DOHH2 (cell line): ENCODE results near the gene NAA38.

ENCODE experiments used
- H3F3A ChIP-seq: fragments of 200-600 bp; sonication (generic), shearing (Covaris generic); 2 replicates; pipeline ENCODE4 v1.6.0; 2016; ENCODE audit warnings: antibody characterized with exemption, mild to moderate bottlenecking; ENCODE audit not compliant: control insufficient read depth, insufficient read depth
- H3K27ac ChIP-seq: fragments of 200-600 bp; sonication (generic); 2 replicates; pipeline ENCODE4 v1.5.1; 2014; ENCODE audit warnings: low read depth, mild to moderate bottlenecking, low read length, moderate library complexity
- H3K27me3 ChIP-seq: fragments of 200-600 bp; sonication (generic); 2 replicates; pipeline ENCODE4 v1.6.1; 2014; ENCODE audit warnings: mild to moderate bottlenecking, low read length, mixed read lengths; ENCODE audit not compliant: control insufficient read depth
- H3K36me3 ChIP-seq: fragments of 200-600 bp; sonication (generic); 2 replicates; pipeline ENCODE4 v1.6.1; 2014; ENCODE audit warnings: mild to moderate bottlenecking, low read length, moderate library complexity, mixed read lengths; ENCODE audit not compliant: control insufficient read depth
- H3K4me1 ChIP-seq: fragments of 200-600 bp; sonication (generic); 2 replicates; pipeline ENCODE4 v1.6.1; 2014; ENCODE audit warnings: mild to moderate bottlenecking, low read length, mixed read lengths; ENCODE audit not compliant: control insufficient read depth
- H3K4me2 ChIP-seq: fragments of 200-600 bp; sonication (generic); 2 replicates; pipeline ENCODE4 v1.6.0; 2014; ENCODE audit warnings: mild to moderate bottlenecking, low read length, moderate library complexity
- H3K4me3 ChIP-seq: fragments of 200-600 bp; sonication (generic); 2 replicates; pipeline ENCODE4 v1.5.1; 2014; ENCODE audit warnings: mild to moderate bottlenecking, low read length, mixed read lengths
- H3K79me2 ChIP-seq: fragments of 200-600 bp; sonication (generic); 2 replicates; pipeline ENCODE4 v1.6.1; 2014; ENCODE audit warnings: mild to moderate bottlenecking, low read length, mixed read lengths; ENCODE audit not compliant: control insufficient read depth
- H3K9me2 ChIP-seq: fragments of 200-600 bp; sonication (generic); replicated peaks from 2 replicates; pipeline ENCODE4 v1.6.1; 2014; ENCODE audit warnings: mild to moderate bottlenecking, low read length, mixed read lengths; ENCODE audit not compliant: control insufficient read depth
- H3K9me3 ChIP-seq: fragments of 200-600 bp; sonication (generic); 2 replicates; pipeline ENCODE4 v1.6.1; 2014; ENCODE audit warnings: antibody characterized with exemption, low read length, mixed read lengths; ENCODE audit not compliant: control insufficient read depth, insufficient read depth
- H4K20me1 ChIP-seq: fragments of 200-600 bp; sonication (generic); 2 replicates; pipeline ENCODE4 v1.6.0; 2014; ENCODE audit warnings: low read depth, mild to moderate bottlenecking, antibody characterized with exemption, low read length, moderate library complexity; ENCODE audit not compliant: control insufficient read depth, insufficient read depth
- EZH2phosphoT487 ChIP-seq: fragments of 200-600 bp; sonication (generic); IDR thresholded peaks from 2 replicates; pipeline ENCODE4 v1.6.1; 2017; ENCODE audit warnings: borderline replicate concordance, mild to moderate bottlenecking, antibody characterized with exemption, low read length, moderate library complexity, mixed read lengths
- TF ChIP-seq, protein P1 (sequence below): fragments of 200-600 bp; sonication (generic); IDR thresholded peaks from one replicate; pipeline ENCODE4 v1.5.1; 2014; ENCODE audit warnings: antibody characterized with exemption, mild to moderate bottlenecking, low read depth, low read length; ENCODE audit not compliant: poor library complexity, severe bottlenecking

The NAA38 gene

DNA sequence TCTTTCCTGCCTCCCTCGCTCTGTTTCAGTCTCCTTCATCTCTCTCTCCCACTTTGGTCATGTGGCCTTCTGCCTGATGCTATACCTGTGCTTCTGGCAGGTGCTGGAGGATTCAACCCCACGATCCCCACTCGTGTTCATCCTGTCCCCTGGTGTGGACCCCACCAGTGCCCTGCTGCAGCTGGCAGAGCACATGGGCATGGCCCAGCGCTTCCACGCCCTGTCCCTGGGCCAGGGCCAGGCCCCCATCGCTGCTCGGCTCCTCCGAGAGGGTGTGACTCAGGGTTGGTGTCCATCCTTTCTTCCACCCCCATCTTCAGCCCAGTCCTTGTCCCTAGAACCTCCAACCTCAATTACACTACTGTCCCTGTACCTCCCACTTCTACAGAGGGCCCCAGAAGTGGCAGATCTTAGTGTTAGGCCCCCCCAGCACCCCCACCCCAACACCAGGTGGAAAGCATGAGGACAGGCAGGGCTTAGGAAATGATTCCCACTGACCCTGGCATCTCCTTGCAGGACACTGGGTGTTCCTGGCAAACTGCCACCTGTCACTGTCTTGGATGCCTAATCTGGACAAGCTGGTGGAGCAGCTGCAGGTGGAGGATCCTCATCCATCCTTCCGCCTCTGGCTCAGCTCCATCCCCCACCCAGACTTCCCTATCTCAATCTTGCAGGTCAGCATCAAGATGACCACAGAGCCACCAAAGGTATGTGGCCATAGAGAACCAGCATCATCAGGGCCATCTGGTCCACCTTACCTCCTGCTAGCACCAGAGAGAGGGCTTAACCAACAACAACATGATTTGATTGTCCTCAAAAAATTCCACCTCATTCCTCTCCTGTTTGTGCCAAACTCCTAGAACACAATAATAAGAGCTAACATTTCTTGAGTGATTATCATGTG, 33.1 kb downstream of the NAA38 start:
- Histone ChIP-seq H3K9me3 (no peaks in the 10 kb centered on the region), H3K9me2 (no peaks in the 10 kb centered on the region), H3K36me3 (no peaks in the 10 kb centered on the region), H3K4me1 (peaks cover 10% of the 10 kb centered on the region; the same call in 1 of the 2 replicates), H3K4me3 (no peak overlapping the region), H3K27me3 (peaks cover 13% of the 10 kb centered on the region; the same call in 1 of the 2 replicates), H4K20me1 (no peaks in the 10 kb centered on the region), H3K4me2 (no peak overlapping the region), H3F3A (0 out of 2 replicates have a peak, but pooled peaks cover 4% of the 10 kb centered on the region), H3K79me2 (no peaks in the 10 kb centered on the region), H3K27ac (no peak overlapping the region)
- TF ChIP-seq, protein P1, sequence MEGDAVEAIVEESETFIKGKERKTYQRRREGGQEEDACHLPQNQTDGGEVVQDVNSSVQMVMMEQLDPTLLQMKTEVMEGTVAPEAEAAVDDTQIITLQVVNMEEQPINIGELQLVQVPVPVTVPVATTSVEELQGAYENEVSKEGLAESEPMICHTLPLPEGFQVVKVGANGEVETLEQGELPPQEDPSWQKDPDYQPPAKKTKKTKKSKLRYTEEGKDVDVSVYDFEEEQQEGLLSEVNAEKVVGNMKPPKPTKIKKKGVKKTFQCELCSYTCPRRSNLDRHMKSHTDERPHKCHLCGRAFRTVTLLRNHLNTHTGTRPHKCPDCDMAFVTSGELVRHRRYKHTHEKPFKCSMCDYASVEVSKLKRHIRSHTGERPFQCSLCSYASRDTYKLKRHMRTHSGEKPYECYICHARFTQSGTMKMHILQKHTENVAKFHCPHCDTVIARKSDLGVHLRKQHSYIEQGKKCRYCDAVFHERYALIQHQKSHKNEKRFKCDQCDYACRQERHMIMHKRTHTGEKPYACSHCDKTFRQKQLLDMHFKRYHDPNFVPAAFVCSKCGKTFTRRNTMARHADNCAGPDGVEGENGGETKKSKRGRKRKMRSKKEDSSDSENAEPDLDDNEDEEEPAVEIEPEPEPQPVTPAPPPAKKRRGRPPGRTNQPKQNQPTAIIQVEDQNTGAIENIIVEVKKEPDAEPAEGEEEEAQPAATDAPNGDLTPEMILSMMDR = no peak
- no peak for TF ChIP-seq EZH2phosphoT487

DNA sequence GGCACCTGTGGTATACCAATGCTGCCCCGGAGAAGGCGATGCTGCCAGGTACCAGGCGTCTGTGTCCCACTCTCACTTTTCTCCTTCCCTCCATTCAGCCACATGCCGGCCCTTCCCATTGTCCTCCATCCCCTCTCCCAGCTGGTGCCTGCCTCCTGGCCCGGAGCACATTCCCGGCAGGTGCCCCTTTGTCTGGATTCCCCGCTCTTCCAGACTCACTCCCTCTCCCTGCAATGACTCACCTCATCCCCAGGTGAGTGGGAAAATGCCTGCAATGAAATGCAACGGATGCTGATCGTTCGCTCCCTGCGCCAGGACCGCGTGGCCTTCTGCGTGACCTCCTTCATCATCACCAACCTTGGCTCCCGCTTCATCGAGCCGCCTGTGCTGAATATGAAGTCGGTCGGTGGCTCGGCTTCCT, 33.8 kb downstream of the NAA38 start:
- Histone ChIP-seq H3K79me2 (no peaks in the 10 kb centered on the region), H3K4me3 (no peak overlapping the region), H3K27ac (no peak overlapping the region), H3K4me1 (peaks cover 10% of the 10 kb centered on the region; the same call in 1 of the 2 replicates), H3K27me3 (peaks cover 15% of the 10 kb centered on the region; the same call in 1 of the 2 replicates), H3K36me3 (no peaks in the 10 kb centered on the region), H4K20me1 (no peaks in the 10 kb centered on the region), H3K4me2 (no peak overlapping the region), H3K9me3 (no peaks in the 10 kb centered on the region), H3K9me2 (no peaks in the 10 kb centered on the region), H3F3A (0 out of 2 replicates have a peak, but pooled peaks cover 4% of the 10 kb centered on the region)
- TF ChIP-seq, protein P1 = no peak
- no peak for TF ChIP-seq EZH2phosphoT487

DNA sequence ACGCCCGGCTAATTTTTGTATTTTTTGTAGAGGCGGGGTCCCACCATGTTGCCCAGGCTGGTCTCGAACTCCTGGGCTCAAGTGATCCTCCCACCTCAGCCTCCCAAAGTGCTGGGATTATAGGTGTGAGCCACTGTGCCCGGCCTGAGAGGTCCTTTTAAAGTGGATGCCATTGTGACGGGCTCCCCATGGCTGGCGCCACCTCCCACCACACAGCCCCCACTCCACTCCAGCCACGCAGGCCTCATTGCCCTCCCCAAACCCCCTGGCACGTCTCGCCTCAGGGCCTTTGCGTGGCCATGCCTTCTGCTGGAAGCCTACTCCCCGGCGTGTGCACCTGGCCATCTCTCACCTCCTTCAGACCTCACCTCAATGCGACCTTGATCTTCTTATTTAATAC, 35.2 kb downstream of the NAA38 start:
- H3K27ac ChIP-seq = no peak overlapping the region
- H3K4me3 ChIP-seq = no peak overlapping the region
- no peaks in the 10 kb centered on the region for H3K79me2 ChIP-seq
- H3K9me2 ChIP-seq = no peaks in the 10 kb centered on the region
- H3K4me1 ChIP-seq = peaks cover 10% of the 10 kb centered on the region; the same call in 1 of the 2 replicates
- H3F3A ChIP-seq = 0 out of 2 replicates have a peak, but pooled peaks cover 4% of the 10 kb centered on the region
- H4K20me1 ChIP-seq = no peaks in the 10 kb centered on the region
- H3K4me2 ChIP-seq = no peak overlapping the region
- H3K27me3 ChIP-seq = peaks cover 16% of the 10 kb centered on the region; the same call in 1 of the 2 replicates
- no peaks in the 10 kb centered on the region for H3K36me3 ChIP-seq
- no peaks in the 10 kb centered on the region for H3K9me3 ChIP-seq
- TF ChIP-seq, protein P1 = no peak
- TF ChIP-seq EZH2phosphoT487 = no peak
